Measurements from ENCODE around the gene RASSF7. TPM values are rescaled to one million over a fixed set of nuclear protein-coding genes. Genes with fewer than 3 reads are reported as not detected.
A peak's percentile ranks its signal among the peaks of the same experiment; 100 is the strongest.

RASSF7 gene
- total RNA-seq, 1 experiment from 2014 or later = 32.5 TPM

DNA sequence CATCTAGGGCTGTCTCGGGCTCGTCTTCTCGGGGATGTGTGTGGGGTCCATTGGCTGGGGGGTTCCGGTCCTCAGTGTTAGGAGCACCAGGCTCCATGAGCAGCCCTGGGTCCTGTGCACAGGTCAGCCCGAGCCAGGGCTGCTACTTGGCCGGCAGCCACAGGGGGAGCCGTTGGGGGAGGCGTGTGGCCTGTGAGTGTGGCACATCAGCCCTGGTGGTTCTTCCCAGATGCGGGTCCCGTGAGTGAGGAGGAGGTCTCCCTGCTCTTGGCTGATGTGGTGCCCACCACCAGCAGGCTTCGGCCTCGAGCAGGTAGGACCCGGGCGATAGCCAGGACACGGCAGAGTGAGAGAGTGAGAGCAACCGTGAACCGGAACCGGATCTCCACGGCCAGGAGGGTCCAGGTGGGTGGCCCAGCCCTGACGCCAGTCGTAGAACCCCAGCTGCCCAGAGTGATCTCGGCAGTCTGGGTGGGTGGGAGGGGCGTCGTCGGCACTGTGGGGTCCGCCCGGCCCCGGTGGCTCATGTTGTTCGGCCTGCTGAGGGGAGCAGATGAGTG, 36.5 kb downstream of the RASSF7 start:
- peak overlapping the region; percentile 77; the same call in 1 of the 2 replicates for H3K27ac Mint-ChIP-seq
- TF ChIP-seq, protein P1, sequence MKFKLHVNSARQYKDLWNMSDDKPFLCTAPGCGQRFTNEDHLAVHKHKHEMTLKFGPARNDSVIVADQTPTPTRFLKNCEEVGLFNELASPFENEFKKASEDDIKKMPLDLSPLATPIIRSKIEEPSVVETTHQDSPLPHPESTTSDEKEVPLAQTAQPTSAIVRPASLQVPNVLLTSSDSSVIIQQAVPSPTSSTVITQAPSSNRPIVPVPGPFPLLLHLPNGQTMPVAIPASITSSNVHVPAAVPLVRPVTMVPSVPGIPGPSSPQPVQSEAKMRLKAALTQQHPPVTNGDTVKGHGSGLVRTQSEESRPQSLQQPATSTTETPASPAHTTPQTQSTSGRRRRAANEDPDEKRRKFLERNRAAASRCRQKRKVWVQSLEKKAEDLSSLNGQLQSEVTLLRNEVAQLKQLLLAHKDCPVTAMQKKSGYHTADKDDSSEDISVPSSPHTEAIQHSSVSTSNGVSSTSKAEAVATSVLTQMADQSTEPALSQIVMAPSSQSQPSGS (CRISPR knock-in tag; IDR thresholded peaks at IDR 0.05; ENCODE audit: borderline replicate concordance, low read depth) = no peak
- TF ChIP-seq TP53 (CRISPR knock-in tag; IDR thresholded peaks at IDR 0.05) = no peak

DNA sequence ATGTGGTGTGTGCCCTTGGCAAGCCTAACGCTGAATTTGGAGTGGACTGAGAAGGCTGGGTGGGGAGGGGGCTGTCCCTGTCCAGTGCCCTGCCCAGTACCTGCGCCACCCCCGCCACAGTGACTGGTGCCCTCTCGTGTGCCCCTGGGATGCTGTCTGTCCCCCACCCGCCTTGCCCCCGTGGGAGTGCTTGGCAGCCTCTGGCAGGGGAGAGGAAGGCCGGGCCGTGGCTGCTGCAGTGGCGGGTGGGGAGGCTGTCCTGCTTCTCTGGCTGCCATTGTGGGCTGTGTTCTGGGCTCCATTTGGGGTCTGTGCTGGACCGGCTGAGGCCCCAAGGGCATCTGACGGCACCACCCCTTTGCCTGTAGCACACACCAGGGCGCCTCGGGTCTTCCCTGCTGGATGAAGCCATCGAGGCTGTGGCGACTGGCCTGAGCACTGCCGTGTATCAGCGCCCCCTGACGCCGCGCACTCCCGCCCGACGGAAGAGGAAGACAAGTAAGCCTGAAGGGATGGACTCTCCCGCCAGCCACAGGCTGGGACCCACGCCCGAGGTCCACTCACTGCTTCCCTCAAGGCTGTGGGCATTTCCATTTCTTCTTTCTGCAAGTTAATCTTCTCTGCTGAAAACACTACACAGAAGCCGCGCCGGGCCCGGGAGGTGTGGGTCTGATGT, 37.4 kb downstream of the RASSF7 start:
- CTCF ChIA-PET = no interaction called here
- Mint-ChIP-seq H3K4me3 (no peak overlapping the region), H3K27ac (no peak overlapping the region), H3K36me3 (peaks cover 54% of the 10 kb centered on the region), H3K9me3 (no peaks in the 10 kb centered on the region), H3K4me1 (no peaks in the 10 kb centered on the region), H3K27me3 (ENCODE audit: low read depth) (no peaks in the 10 kb centered on the region)
- POLR2A ChIA-PET = interaction anchor here (0.6 kb wide), 1 partner anchor 200 kb away, joined by 3 read pairs; no protein-coding TSS in a partner anchor
- ATAC-seq = no peak
- no peak for DNase-seq (ENCODE audit: low spot score)
- TF ChIP-seq FOXP1 (CRISPR knock-in tag; IDR thresholded peaks at IDR 0.05; ENCODE audit: borderline replicate concordance) (no peak), CBFB (CRISPR knock-in tag; IDR thresholded peaks at IDR 0.05; ENCODE audit: low read depth) (no peak), NFE2L1 (CRISPR knock-in tag; IDR thresholded peaks at IDR 0.05) (no peak), SP1 (CRISPR knock-in tag; conservative IDR thresholded peaks at IDR 0.05) (no peak), ZNF138 (CRISPR knock-in tag; conservative IDR thresholded peaks at IDR 0.05) (no peak), SOX15 (CRISPR knock-in tag; IDR thresholded peaks at IDR 0.05) (no peak), TP53 (CRISPR knock-in tag; IDR thresholded peaks at IDR 0.05) (no peak), ZNF423 (CRISPR knock-in tag; IDR thresholded peaks at IDR 0.05) (no peak)
- TF ChIP-seq, protein P2, sequence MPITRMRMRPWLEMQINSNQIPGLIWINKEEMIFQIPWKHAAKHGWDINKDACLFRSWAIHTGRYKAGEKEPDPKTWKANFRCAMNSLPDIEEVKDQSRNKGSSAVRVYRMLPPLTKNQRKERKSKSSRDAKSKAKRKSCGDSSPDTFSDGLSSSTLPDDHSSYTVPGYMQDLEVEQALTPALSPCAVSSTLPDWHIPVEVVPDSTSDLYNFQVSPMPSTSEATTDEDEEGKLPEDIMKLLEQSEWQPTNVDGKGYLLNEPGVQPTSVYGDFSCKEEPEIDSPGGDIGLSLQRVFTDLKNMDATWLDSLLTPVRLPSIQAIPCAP (CRISPR knock-in tag; IDR thresholded peaks at IDR 0.05) = no peak
- TF ChIP-seq, protein P1 (CRISPR knock-in tag; IDR thresholded peaks at IDR 0.05; ENCODE audit: borderline replicate concordance, low read depth) = no peak
- TF ChIP-seq, protein P3, sequence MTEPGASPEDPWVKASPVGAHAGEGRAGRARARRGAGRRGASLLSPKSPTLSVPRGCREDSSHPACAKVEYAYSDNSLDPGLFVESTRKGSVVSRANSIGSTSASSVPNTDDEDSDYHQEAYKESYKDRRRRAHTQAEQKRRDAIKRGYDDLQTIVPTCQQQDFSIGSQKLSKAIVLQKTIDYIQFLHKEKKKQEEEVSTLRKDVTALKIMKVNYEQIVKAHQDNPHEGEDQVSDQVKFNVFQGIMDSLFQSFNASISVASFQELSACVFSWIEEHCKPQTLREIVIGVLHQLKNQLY (CRISPR knock-in tag; IDR thresholded peaks at IDR 0.05) = no peak

More for the DNA sequence above, 36.5 kb downstream of the RASSF7 start:
- Mint-ChIP-seq H3K4me3 (no peak overlapping the region), H3K4me1 (no peaks in the 10 kb centered on the region), H3K9me3 (no peaks in the 10 kb centered on the region), H3K27me3 (ENCODE audit: low read depth) (no peaks in the 10 kb centered on the region), H3K36me3 (peaks cover 59% of the 10 kb centered on the region)
- POLR2A ChIA-PET = interaction anchor here (0.6 kb wide), 1 partner anchor 201 kb away, joined by 3 read pairs; no protein-coding TSS in a partner anchor
- CTCF ChIA-PET = no interaction called here
- DNase-seq (ENCODE audit: low spot score) = peak; percentile 71
- peak; percentile 90 for ATAC-seq

DNA sequence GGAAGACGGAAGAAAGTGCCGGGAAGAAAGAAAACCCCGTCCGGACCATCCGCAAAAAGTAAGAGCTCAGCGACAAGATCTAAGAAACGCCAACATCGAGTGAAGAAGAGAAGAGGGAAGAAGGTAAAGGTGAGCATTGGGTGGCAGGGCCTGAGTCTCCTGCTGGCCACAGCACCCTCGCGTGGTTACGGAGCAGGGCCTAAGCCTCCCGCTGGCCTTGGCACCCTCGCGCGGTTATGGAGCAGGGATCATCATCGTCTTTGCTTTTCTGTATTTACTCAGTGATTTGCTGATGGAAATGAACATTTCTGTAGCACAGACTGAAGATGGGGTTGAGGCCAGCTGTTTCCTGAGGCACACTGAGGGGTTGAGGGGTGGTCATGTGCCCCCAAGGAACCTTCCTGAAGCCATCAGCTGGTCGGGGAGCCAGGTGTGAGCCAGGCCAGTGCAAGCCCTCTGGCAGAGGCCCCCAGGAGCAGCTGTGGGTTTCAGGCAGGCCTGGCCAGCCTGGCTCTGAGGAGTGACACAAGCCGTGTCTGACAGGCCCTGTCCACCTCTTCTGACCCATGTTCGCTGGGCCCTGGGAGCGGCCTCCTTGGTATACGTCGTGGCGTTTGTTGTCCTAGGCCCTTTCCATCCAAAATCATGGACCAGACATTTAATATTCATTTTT, 40.9 kb downstream of the RASSF7 start:
- POLR2A ChIA-PET = no interaction called here
- H3K27me3 Mint-ChIP-seq (ENCODE audit: low read depth) = no peaks in the 10 kb centered on the region
- no peaks in the 10 kb centered on the region for H3K4me1 Mint-ChIP-seq
- no peaks in the 10 kb centered on the region for H3K9me3 Mint-ChIP-seq
- no peak overlapping the region for H3K4me3 Mint-ChIP-seq
- ATAC-seq (no peak), DNase-seq (ENCODE audit: low spot score) (no peak)
- CTCF ChIA-PET = interaction anchor here (0.7 kb wide), 1 partner anchor 42 kb away, joined by 3 read pairs; no protein-coding TSS in a partner anchor
- no peak overlapping the region for H3K27ac Mint-ChIP-seq
- no peak for TF ChIP-seq NFYB (CRISPR knock-in tag; conservative IDR thresholded peaks at IDR 0.05; ENCODE audit: low read depth)
- TF ChIP-seq, protein P4, sequence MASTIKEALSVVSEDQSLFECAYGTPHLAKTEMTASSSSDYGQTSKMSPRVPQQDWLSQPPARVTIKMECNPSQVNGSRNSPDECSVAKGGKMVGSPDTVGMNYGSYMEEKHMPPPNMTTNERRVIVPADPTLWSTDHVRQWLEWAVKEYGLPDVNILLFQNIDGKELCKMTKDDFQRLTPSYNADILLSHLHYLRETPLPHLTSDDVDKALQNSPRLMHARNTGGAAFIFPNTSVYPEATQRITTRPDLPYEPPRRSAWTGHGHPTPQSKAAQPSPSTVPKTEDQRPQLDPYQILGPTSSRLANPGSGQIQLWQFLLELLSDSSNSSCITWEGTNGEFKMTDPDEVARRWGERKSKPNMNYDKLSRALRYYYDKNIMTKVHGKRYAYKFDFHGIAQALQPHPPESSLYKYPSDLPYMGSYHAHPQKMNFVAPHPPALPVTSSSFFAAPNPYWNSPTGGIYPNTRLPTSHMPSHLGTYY (CRISPR knock-in tag; IDR thresholded peaks at IDR 0.05) = no peak
- TF ChIP-seq JAZF1 (CRISPR knock-in tag; IDR thresholded peaks at IDR 0.05) = no peak
- TF ChIP-seq TEAD1 (CRISPR knock-in tag; IDR thresholded peaks at IDR 0.05) = no peak
- no peak for TF ChIP-seq KAT7 (CRISPR knock-in tag; IDR thresholded peaks at IDR 0.05; ENCODE audit: borderline replicate concordance)
- TF ChIP-seq, protein P5, sequence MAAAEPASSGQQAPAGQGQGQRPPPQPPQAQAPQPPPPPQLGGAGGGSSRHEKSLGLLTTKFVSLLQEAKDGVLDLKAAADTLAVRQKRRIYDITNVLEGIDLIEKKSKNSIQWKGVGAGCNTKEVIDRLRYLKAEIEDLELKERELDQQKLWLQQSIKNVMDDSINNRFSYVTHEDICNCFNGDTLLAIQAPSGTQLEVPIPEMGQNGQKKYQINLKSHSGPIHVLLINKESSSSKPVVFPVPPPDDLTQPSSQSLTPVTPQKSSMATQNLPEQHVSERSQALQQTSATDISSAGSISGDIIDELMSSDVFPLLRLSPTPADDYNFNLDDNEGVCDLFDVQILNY (CRISPR knock-in tag; IDR thresholded peaks at IDR 0.05) = no peak
- TF ChIP-seq, protein P6, sequence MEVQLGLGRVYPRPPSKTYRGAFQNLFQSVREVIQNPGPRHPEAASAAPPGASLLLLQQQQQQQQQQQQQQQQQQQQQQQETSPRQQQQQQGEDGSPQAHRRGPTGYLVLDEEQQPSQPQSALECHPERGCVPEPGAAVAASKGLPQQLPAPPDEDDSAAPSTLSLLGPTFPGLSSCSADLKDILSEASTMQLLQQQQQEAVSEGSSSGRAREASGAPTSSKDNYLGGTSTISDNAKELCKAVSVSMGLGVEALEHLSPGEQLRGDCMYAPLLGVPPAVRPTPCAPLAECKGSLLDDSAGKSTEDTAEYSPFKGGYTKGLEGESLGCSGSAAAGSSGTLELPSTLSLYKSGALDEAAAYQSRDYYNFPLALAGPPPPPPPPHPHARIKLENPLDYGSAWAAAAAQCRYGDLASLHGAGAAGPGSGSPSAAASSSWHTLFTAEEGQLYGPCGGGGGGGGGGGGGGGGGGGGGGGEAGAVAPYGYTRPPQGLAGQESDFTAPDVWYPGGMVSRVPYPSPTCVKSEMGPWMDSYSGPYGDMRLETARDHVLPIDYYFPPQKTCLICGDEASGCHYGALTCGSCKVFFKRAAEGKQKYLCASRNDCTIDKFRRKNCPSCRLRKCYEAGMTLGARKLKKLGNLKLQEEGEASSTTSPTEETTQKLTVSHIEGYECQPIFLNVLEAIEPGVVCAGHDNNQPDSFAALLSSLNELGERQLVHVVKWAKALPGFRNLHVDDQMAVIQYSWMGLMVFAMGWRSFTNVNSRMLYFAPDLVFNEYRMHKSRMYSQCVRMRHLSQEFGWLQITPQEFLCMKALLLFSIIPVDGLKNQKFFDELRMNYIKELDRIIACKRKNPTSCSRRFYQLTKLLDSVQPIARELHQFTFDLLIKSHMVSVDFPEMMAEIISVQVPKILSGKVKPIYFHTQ (CRISPR knock-in tag; IDR thresholded peaks at IDR 0.05) = no peak
- TF ChIP-seq CBFB (CRISPR knock-in tag; IDR thresholded peaks at IDR 0.05; ENCODE audit: low read depth) = no peak
- TF ChIP-seq SMAD4 (CRISPR knock-in tag; IDR thresholded peaks at IDR 0.05) = no peak
- TF ChIP-seq ZNF416 (CRISPR knock-in tag; IDR thresholded peaks at IDR 0.05) = no peak
- TF ChIP-seq TP53 (CRISPR knock-in tag; IDR thresholded peaks at IDR 0.05) = no peak
- H3K36me3 Mint-ChIP-seq = peaks cover 51% of the 10 kb centered on the region
